Right lobe of liver (tissue), 4 donors: ENCODE results near the gene INAFM1.

Source experiments
- CTCF ChIP-seq, 4 donors: fragments of 200-600 bp in 3 of 4; fragments of 450-650 bp in 1 of 4; IDR thresholded peaks; one replicate each; pipeline versions ENCODE4 v1.5.1 to v1.8.0; 2016 to 2022; ENCODE audit warnings: antibody characterized with exemption in 4 of 4, mild to moderate bottlenecking in 2 of 4
- POLR2A ChIP-seq: fragments of 450-650 bp; IDR thresholded peaks from one replicate; pipeline ENCODE4 v1.6.1; 2017; ENCODE audit warnings: antibody characterized with exemption, mild to moderate bottlenecking
- donor health status: DM: no; HTN: no; CAD: no.
- donor health status: DM: no; HTN: no; CAD: no.
- donor health status: DM: no; HTN: yes; CAD: no.

GRCh38 chr19:47232422-47233211 lies 42.1 kb upstream of the INAFM1 start:
- no peak for TF ChIP-seq POLR2A
- no peak for TF ChIP-seq CTCF (IDR thresholded peaks at IDR 0.05)
